ENCODE measurements around the gene FAM3C. TPM values are rescaled to one million over a fixed set of nuclear protein-coding genes. Genes with fewer than 3 reads are reported as not detected.
A peak's percentile ranks its signal among the peaks of the same experiment; 100 is the strongest.

Gene FAM3C
- total and polyA plus RNA-seq, 2 of the 4 experiments (the other 2 are of a cell fraction): 11.5 to 45.8 TPM

GRCh38 chr7:121392277-121393004 is 3.7 kb downstream of the FAM3C start:
- Histone ChIP-seq H3K9me3 (ENCODE audit: control insufficient read depth, insufficient read depth, low read length) (no peaks in the 10 kb centered on the region), H4K8ac (ENCODE audit: low read depth in 2 of 2, low read length in 2 of 2) (no peak overlapping the region), H3K36me3 (ENCODE audit: control insufficient read depth, insufficient read depth, low read length) (peaks cover 3% of the 10 kb centered on the region), H3K9ac (ENCODE audit: low read depth, low read length) (no peak overlapping the region), H3K27ac (ENCODE audit: insufficient read depth, low read length) (no peak overlapping the region), H2BK15ac (ENCODE audit: low read depth, low read length) (no peak overlapping the region), H3K9me1 (ENCODE audit: insufficient read depth, low read length) (no peaks in the 10 kb centered on the region), H4K91ac (ENCODE audit: insufficient read depth, low read depth, low read length) (no peak overlapping the region), H4K5ac (ENCODE audit: low read depth, low read length) (no peak overlapping the region), H3K79me1 (ENCODE audit: low read depth in 1 of 2, low read length in 2 of 2) (peaks cover 22 to 50% of the 10 kb centered on the region in 2 experiments), H3K4me2 (ENCODE audit: low read depth, low read length) (no peak overlapping the region), H3K4me3 (ENCODE audit: insufficient read depth, low read depth, low read length) (no peak overlapping the region), H4K20me1 (ENCODE audit: insufficient read depth, low read length) (peaks cover 18% of the 10 kb centered on the region), H2AK9ac (replicated peaks; ENCODE audit: low read depth, low read length, poor library complexity) (no peak overlapping the region), H3K23ac (ENCODE audit: low read depth, low read length) (no peak overlapping the region), H2AK5ac (ENCODE audit: low read depth, low read length) (no peak overlapping the region), H2BK5ac (ENCODE audit: low read depth, low read length, poor library complexity, severe bottlenecking) (no peak overlapping the region), H3K4ac (ENCODE audit: low read depth, low read length) (no peak overlapping the region), H3K56ac (ENCODE audit: extremely low read depth, insufficient read depth, low read length) (no peak overlapping the region), H3K4me1 (ENCODE audit: control insufficient read depth, insufficient read depth, low read length) (no peaks in the 10 kb centered on the region), H3K14ac (replicated peaks; ENCODE audit: low read depth, low read length) (no peak overlapping the region), H3K18ac (ENCODE audit: low read depth, low read length) (no peak overlapping the region), H3K27me3 (ENCODE audit: control insufficient read depth, insufficient read depth, low read length) (no peaks in the 10 kb centered on the region), H2BK20ac (ENCODE audit: low read depth, low read length) (no peak overlapping the region), H2AFZ (replicated peaks; ENCODE audit: low read length, poor library complexity) (no peak overlapping the region), H2BK120ac (ENCODE audit: low read depth, low read length) (no peak overlapping the region)
- WGBS, 2 experiments (ENCODE audit: extremely low coverage in 2 of 2, insufficient read length in 1 of 2): no CpG with 5 or more reads among the region's 10 CpGs
- dilution Hi-C loops (cut with HindIII; ENCODE audit: low sequenced_read_pairs, unreplicated experiment) (no loop called here), in situ Hi-C loops (cut with MboI; ENCODE audit: low sequenced_read_pairs) (no loop called here), intact Hi-C loops (cut with micrococcal nuclease) (no loop called here)
- TF ChIP-seq MAZ (IDR thresholded peaks at IDR 0.05; ENCODE audit: borderline replicate concordance, low read depth, low read length) (no peak), CHD1 (IDR thresholded peaks at IDR 0.05; ENCODE audit: low read depth, low read length) (no peak), BHLHE40 (IDR thresholded peaks at IDR 0.05; ENCODE audit: low read depth, low read length) (no peak), CEBPB (IDR thresholded peaks at IDR 0.05; ENCODE audit: low read depth, low read length) (0 out of 2 replicates have a peak, but pooled peaks have one; percentile 26)
- no peak for ATAC-seq (ENCODE audit: low read depth)
- CTCF ChIA-PET: no interaction called here
- BruUV-seq (replicated peaks): no TSS peak
- POLR2A ChIA-PET (ENCODE audit: unreplicated experiment): no interaction called here
- DNase-seq: no peak

Data from IMR-90 (cell line).